Mammary epithelial cell (primary cell): ENCODE data around the gene SLC25A52.

Source experiments
- EZH2 ChIP-seq: IDR thresholded peaks from 2 replicates; pipeline ENCODE4 v1.6.1; 2012; ENCODE audit warnings: low read length, inconsistent platforms, borderline replicate concordance
- TF ChIP-seq, protein P1 (sequence below), 2 donors: IDR thresholded peaks in 1 of 2; conservative IDR thresholded peaks in 1 of 2; 2 replicates each; pipeline ENCODE4 v1.5.1; 2011 to 2012; ENCODE audit warnings: inconsistent platforms in 2 of 2, low read length in 2 of 2, mild to moderate bottlenecking in 2 of 2, control low read depth in 1 of 2, low read depth in 1 of 2; ENCODE audit not compliant: insufficient read depth in 1 of 2; ENCODE audit errors: extremely low read depth in 1 of 2

GRCh38 chr18:31773774-31774476 lies 13.2 kb upstream of the SLC25A52 start:
- TF ChIP-seq EZH2 = no peak
- TF ChIP-seq, protein P1, sequence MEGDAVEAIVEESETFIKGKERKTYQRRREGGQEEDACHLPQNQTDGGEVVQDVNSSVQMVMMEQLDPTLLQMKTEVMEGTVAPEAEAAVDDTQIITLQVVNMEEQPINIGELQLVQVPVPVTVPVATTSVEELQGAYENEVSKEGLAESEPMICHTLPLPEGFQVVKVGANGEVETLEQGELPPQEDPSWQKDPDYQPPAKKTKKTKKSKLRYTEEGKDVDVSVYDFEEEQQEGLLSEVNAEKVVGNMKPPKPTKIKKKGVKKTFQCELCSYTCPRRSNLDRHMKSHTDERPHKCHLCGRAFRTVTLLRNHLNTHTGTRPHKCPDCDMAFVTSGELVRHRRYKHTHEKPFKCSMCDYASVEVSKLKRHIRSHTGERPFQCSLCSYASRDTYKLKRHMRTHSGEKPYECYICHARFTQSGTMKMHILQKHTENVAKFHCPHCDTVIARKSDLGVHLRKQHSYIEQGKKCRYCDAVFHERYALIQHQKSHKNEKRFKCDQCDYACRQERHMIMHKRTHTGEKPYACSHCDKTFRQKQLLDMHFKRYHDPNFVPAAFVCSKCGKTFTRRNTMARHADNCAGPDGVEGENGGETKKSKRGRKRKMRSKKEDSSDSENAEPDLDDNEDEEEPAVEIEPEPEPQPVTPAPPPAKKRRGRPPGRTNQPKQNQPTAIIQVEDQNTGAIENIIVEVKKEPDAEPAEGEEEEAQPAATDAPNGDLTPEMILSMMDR (conservative IDR thresholded peaks at IDR 0.05 in 1 of 2, IDR thresholded peaks at IDR 0.05 in 1 of 2; ENCODE audit: extremely low read depth in 1 of 2, insufficient read depth in 1 of 2, low read depth in 1 of 2, low read length in 2 of 2) = no peak
